Superior temporal gyrus (tissue), 1 donor: Measurements from ENCODE around the gene NEURL1.
A peak's percentile ranks its signal among the peaks of the same experiment; 100 is the strongest.

Experiments used
- DNase-seq: peaks from one replicate; pipeline ENCODE4 v3.0.0-alpha.2; 2016; ENCODE audit errors: extremely low spot score

NEURL1 gene

GRCh38 chr10:103545771-103546281 lies 52.3 kb downstream of the NEURL1 start:
- DNase-seq: no peak

GRCh38 chr10:103546401-103546800 lies 52.9 kb downstream of the NEURL1 start:
- no peak for DNase-seq

GRCh38 chr10:103547391-103547946 lies 54.0 kb downstream of the NEURL1 start:
- no peak for DNase-seq

- peak; percentile 20 for DNase-seq
These were observed 54.5 kb downstream of the NEURL1 start for GRCh38 chr10:103548006-103548405.

GRCh38 chr10:103548581-103549348 lies 55.3 kb downstream of the NEURL1 start:
- DNase-seq: no peak

GRCh38 chr10:103549349-103549685 lies 55.8 kb downstream of the NEURL1 start:
- DNase-seq: no peak

GRCh38 chr10:103550229-103550628 lies 56.7 kb downstream of the NEURL1 start:
- no peak for DNase-seq

GRCh38 chr10:103551619-103552602 lies 58.4 kb downstream of the NEURL1 start:
- no peak for DNase-seq

GRCh38 chr10:103552856-103553742 lies 59.6 kb downstream of the NEURL1 start:
- DNase-seq: peak; percentile 14

GRCh38 chr10:103553743-103554487 lies 60.4 kb downstream of the NEURL1 start:
- DNase-seq: peak; percentile 23

GRCh38 chr10:103554488-103555324 lies 61.2 kb downstream of the NEURL1 start:
- DNase-seq: peak; percentile 63

GRCh38 chr10:103555325-103555649 lies 61.8 kb downstream of the NEURL1 start:
- DNase-seq: no peak

- DNase-seq: no peak
These were observed 62.2 kb downstream of the NEURL1 start for GRCh38 chr10:103555712-103556111.

- no peak for DNase-seq
These were observed 63.0 kb downstream of the NEURL1 start for GRCh38 chr10:103556383-103557007.

- DNase-seq: no peak
These were observed 64.0 kb downstream of the NEURL1 start for GRCh38 chr10:103557455-103557854.

GRCh38 chr10:103558911-103559310 lies 65.4 kb downstream of the NEURL1 start:
- no peak for DNase-seq

- no peak for DNase-seq
These were observed 66.3 kb downstream of the NEURL1 start for GRCh38 chr10:103559776-103560175.

- no peak for DNase-seq
These were observed 67.4 kb downstream of the NEURL1 start for GRCh38 chr10:103560886-103561285.

- no peak for DNase-seq
These were observed 68.9 kb downstream of the NEURL1 start for GRCh38 chr10:103562383-103562782.
